NT2/D1 (cell line): Measurements from ENCODE around the gene DISC1.

Source experiments
- DNase-seq: peaks from one replicate; pipeline ENCODE4 v3.0.0-alpha.2; 2011; ENCODE audit warnings: low read depth, low spot score
- H3K27me3 ChIP-seq: 2 replicates; pipeline ENCODE4 v1.6.0; 2011; ENCODE audit warnings: mild to moderate bottlenecking; ENCODE audit not compliant: insufficient read length, insufficient read depth
- H3K36me3 ChIP-seq: 2 replicates; pipeline ENCODE4 v1.6.1; 2011; ENCODE audit warnings: mild to moderate bottlenecking, low read length, mixed read lengths; ENCODE audit not compliant: insufficient read depth, insufficient read length
- H3K4me1 ChIP-seq: 2 replicates; pipeline ENCODE4 v1.5.1; 2011; ENCODE audit not compliant: insufficient read depth, insufficient read length
- H3K4me3 ChIP-seq: 2 replicates; pipeline ENCODE4 v1.5.1; 2011; ENCODE audit warnings: low read depth; ENCODE audit not compliant: insufficient read length
- H3K9ac ChIP-seq: 2 replicates; pipeline ENCODE4 v1.6.0; 2011; ENCODE audit warnings: low read depth; ENCODE audit not compliant: insufficient read length
- H3K9me3 ChIP-seq: 2 replicates; pipeline ENCODE4 v1.5.1; 2011; ENCODE audit warnings: mild to moderate bottlenecking, low read length; ENCODE audit not compliant: insufficient read depth
- SUZ12 ChIP-seq: IDR thresholded peaks from 2 replicates; pipeline ENCODE4 v1.6.1; 2011; ENCODE audit not compliant: insufficient read length, insufficient read depth; ENCODE audit errors: extremely low read depth
- YY1 ChIP-seq: IDR thresholded peaks from 2 replicates; pipeline ENCODE4 v1.6.1; 2011; ENCODE audit not compliant: insufficient read length, insufficient read depth
- ZNF274 ChIP-seq: IDR thresholded peaks from 2 replicates; pipeline ENCODE4 v1.6.1; 2011; ENCODE audit warnings: mild to moderate bottlenecking, low read depth, low read length

Gene DISC1

DNA sequence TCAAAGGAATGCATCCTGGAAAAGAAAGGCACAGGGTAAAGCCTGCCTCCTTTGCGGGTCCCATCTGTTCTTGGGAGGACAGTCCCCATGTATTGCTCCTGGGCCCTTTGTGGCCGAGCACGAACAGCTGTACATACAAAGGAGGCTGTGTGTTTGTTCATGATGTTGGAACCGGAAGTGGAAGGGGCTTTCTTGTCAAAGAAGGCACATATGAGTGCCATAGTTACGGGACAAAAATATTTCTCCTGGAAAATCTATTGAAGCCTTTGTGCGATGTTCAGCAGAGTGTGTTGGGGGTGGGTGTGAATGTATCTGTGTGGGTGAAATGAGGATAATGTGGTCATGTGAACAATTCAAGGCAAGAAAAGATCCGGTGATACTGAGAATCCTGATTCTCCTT is 297.6 kb downstream of the DISC1 start:
- no peak for DNase-seq
- no peak for TF ChIP-seq YY1
- no peak for TF ChIP-seq ZNF274
- no peak for TF ChIP-seq SUZ12
- peaks cover 5% of the 10 kb centered on the region for H3K4me1 ChIP-seq
- H3K9ac ChIP-seq = no peak overlapping the region
- H3K36me3 ChIP-seq = no peaks in the 10 kb centered on the region
- no peaks in the 10 kb centered on the region for H3K27me3 ChIP-seq
- no peaks in the 10 kb centered on the region for H3K9me3 ChIP-seq
- no peak overlapping the region for H3K4me3 ChIP-seq

DNA sequence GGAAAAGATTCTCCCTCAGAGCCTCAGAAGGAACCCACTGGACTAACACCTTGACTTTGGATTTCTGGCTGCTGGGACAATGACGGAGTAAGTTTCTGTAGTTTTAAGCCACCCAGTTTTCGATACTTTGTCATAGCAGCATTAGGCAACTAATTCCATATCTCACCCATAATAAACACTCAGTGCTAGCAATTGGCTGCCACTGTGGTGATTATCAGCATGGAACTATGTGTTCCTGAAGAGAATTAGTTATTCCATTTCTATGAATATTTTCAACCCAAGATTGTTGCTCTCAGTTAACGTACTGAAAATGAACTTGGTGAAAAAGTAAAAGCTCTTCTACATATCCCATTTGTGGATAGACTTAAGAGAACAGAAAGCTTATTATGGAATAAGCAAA is 299.3 kb downstream of the DISC1 start:
- Histone ChIP-seq H3K4me1 (peaks cover 3% of the 10 kb centered on the region), H3K9ac (no peak overlapping the region), H3K9me3 (no peaks in the 10 kb centered on the region), H3K4me3 (no peak overlapping the region), H3K36me3 (no peaks in the 10 kb centered on the region), H3K27me3 (no peaks in the 10 kb centered on the region)
- no peak for DNase-seq
- TF ChIP-seq YY1 (no peak), SUZ12 (no peak), ZNF274 (no peak)

DNA sequence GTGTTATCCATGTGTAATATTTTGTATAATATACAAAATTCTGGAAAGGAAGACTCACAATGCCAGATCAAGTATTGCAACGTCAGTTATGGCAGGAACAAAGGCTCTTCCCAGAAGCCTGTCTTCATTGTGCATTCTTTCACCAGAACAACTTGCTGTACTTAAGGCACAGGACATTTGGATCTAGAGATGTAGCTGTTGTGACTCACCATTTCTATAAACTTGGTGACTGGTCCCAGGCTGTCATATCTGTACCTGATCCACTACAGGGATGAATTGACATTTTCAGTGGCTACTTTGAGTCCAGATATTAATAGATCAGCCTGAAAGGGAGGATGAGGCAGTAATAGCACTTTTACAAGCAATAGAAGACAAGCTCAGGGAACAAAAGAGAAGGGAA is 299.8 kb downstream of the DISC1 start:
- DNase-seq = no peak
- Histone ChIP-seq H3K4me1 (peaks cover 3% of the 10 kb centered on the region), H3K36me3 (no peaks in the 10 kb centered on the region), H3K9ac (no peak overlapping the region), H3K9me3 (peaks cover 4% of the 10 kb centered on the region), H3K4me3 (no peak overlapping the region), H3K27me3 (no peaks in the 10 kb centered on the region)
- TF ChIP-seq YY1 (no peak), ZNF274 (no peak), SUZ12 (no peak)

DNA sequence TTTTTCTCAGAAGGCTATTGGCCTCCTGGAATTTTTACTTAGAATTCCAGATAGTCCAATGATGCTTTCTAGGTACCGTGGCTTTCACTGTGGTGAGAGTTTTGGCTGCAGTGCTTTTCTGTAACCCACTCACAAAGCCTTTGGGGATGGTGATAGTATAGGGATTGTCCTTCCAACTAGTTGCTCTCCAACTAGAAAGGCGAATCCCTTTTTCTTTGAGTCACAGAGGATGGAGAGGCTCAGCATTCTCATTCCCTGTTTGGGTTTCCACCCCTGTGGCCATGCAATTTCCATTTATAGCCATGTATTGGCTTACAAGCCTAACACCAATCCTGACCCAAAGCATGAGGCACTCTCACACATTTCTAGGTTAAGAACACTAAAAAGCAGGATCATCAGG is 300.3 kb downstream of the DISC1 start:
- no peaks in the 10 kb centered on the region for H3K36me3 ChIP-seq
- DNase-seq = no peak
- H3K4me1 ChIP-seq = peaks cover 3% of the 10 kb centered on the region
- no peak for TF ChIP-seq ZNF274
- TF ChIP-seq SUZ12 = no peak
- no peak for TF ChIP-seq YY1
- H3K9ac ChIP-seq = no peak overlapping the region
- H3K27me3 ChIP-seq = no peaks in the 10 kb centered on the region
- H3K9me3 ChIP-seq = peaks cover 10% of the 10 kb centered on the region
- no peak overlapping the region for H3K4me3 ChIP-seq

DNA sequence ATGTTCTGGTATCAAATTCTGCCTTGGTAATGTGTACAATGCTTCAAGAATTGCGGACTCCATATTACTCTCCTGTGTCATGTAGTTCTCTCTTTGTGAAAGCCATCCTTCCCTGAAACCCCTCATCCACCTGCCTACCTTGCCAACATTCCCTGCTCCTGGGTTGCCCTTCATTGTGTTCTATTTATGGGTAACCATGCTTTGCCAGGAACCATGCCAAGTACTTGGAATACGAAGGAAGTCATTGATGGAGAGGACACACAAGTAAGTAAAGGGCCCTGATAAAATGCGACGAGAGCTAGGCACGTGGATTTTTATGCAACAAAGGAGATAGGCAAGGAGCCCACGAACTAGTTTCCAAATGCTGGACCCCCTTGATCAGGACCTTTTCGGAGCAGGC is 300.8 kb downstream of the DISC1 start:
- peaks cover 15% of the 10 kb centered on the region for H3K9me3 ChIP-seq
- no peak overlapping the region for H3K9ac ChIP-seq
- peaks cover 3% of the 10 kb centered on the region for H3K4me1 ChIP-seq
- H3K4me3 ChIP-seq = no peak overlapping the region
- no peak for DNase-seq
- no peaks in the 10 kb centered on the region for H3K27me3 ChIP-seq
- TF ChIP-seq SUZ12 = no peak
- TF ChIP-seq ZNF274 = no peak
- TF ChIP-seq YY1 = no peak
- H3K36me3 ChIP-seq = no peaks in the 10 kb centered on the region

DNA sequence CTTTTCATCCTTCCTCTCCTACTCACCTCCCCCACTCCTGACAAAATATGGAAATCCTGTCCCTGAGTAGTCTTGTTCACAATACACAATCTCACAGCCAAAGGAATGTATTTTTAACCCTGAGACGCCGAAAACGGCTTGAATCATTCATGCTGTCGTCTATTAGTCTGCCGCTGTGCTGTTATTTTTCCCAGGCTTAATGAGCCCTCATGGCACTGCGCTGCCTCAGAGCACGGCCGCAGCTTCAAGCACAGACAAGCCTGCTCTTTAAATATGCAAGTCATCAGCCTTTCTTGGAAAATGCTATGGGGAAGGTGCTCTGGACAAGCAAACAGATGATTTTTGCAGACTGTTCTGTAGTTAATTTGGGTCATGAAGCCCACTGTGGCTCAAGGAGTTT is 302.7 kb downstream of the DISC1 start:
- no peak for TF ChIP-seq ZNF274
- no peak for TF ChIP-seq YY1
- TF ChIP-seq SUZ12 = no peak
- peak; percentile 5 for DNase-seq
- no peaks in the 10 kb centered on the region for H3K36me3 ChIP-seq

DNA sequence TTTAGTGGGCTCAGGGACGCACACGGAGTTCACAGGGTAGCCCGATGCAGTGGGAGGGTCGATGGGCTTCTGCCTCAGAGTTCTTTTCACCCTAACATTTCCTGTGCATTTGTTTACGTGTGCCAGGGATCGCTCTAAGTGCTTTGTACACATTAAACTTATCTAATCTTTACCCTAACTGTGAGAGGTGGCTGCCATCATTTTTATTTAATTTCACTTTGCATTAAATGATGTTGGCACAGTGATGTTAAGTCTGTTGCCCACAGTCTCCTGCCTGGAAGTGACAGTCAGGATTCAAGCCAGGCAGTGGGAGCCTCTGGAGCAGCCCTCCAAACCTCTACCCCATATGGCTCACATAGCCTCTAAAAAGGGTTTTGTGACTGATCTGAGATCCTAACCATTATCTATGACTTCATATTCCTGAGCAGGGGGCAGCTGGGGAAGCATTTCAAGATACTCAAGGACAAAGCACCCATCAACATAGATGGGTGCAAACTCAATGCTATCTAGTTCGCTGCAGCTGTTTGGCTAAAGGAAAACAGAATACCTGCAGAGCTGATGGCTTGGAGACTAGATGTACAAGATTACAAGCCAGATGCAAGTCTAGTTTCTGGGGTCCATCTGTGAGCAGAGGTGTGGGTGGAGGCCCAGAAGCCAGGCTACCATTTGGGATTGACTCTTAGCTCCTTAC is 303.8 kb downstream of the DISC1 start:
- H3K36me3 ChIP-seq = no peaks in the 10 kb centered on the region
- peaks cover 19% of the 10 kb centered on the region for H3K9me3 ChIP-seq
- no peaks in the 10 kb centered on the region for H3K4me1 ChIP-seq
- TF ChIP-seq ZNF274 = no peak
- DNase-seq = no peak
- H3K27me3 ChIP-seq = no peaks in the 10 kb centered on the region
- no peak overlapping the region for H3K4me3 ChIP-seq
- H3K9ac ChIP-seq = no peak overlapping the region

More for the DNA sequence above, 302.7 kb downstream of the DISC1 start:
- Histone ChIP-seq H3K9ac (no peak overlapping the region), H3K4me1 (no peaks in the 10 kb centered on the region), H3K4me3 (no peak overlapping the region), H3K9me3 (peaks cover 19% of the 10 kb centered on the region), H3K27me3 (no peaks in the 10 kb centered on the region)

DNA sequence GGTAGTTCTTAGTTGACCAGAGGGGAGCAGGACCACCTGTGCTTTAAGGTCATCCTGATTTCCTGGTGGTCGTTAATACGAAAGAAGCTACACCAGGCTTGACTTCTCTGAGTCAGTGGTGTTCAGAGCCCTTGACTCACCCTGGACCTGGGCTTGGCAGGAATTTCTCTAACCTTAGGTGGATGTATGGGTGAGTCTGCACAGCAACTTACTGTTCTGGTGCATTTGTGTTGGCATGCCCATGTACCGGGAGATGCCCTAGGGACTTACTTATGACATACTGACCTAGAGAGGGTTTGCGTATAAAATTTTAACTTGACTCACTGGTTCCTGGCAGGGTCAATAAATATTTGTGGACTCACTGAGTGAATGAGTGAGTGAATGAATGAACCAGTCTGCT is 304.6 kb downstream of the DISC1 start:
- Histone ChIP-seq H3K36me3 (no peaks in the 10 kb centered on the region), H3K9me3 (peaks cover 19% of the 10 kb centered on the region), H3K4me1 (no peaks in the 10 kb centered on the region), H3K9ac (no peak overlapping the region), H3K4me3 (no peak overlapping the region), H3K27me3 (no peaks in the 10 kb centered on the region)
- no peak for TF ChIP-seq ZNF274
- no peak for TF ChIP-seq SUZ12
- no peak for TF ChIP-seq YY1
- DNase-seq = no peak
